Measurements from ENCODE around the gene CRISPLD2.

DNA sequence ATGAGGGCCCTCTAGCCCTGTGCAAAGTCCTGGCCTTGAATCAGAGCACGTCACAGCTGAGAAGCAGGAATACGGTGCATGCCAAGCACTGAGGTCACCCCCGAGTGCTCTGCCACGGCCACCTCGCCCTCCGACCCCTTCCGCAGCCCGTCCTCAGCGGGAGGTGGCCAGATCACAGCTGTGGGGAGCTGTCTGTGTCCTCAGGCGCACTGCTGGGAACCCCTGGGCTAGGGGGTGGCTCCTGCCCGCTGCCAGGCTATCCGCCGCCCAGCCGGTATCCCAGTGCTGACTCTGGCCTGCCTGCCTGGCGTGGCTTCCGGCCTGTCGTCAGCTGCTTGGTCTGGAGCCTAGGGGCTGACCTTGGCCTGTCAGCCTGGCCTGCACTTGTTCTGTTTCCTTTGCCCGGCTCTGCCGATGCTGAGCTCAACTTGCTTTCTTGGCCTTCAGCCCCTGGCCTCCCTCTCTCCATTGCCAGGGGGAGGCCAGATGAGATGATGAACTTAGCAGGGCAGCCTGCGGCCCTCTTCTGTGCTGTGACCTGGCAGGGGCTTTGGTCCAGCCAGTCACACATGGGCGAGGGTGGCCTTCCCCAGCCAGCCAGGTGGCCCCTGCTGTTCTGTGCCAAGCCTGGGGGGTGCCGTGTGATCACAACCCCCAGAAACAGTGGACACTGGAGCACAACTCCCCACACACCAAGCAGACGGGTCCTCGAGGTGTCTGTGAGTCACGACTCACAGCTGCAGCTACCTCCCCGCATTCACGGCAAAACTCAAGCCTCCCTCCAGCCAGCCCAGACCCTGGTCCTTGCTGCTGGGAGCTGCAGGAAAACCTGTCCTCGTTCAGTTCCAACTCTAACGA is 114.2 kb downstream of the CRISPLD2 start:
- TF ChIP-seq POLR2A (IDR thresholded peaks at IDR 0.05; ENCODE audit: low read length) (no peak), GATA1 (IDR thresholded peaks at IDR 0.05; ENCODE audit: low read depth, low read length) (no peak)

Data from erythroblast (primary cell).